ENCODE data around the gene CES1.

The CES1 gene

GRCh38 chr16:55856950-55857349 lies 24.1 kb upstream of the CES1 start:
- no peaks in the 10 kb centered on the region for H3K9me2 ChIP-seq (replicated peaks; ENCODE audit: insufficient read depth, low read length)
- H3K27ac ChIP-seq (ENCODE audit: low read depth, low read length): no peak overlapping the region
- no peaks in the 10 kb centered on the region for H4K20me1 ChIP-seq (ENCODE audit: low read depth, low read length)
- H3K4me2 ChIP-seq (ENCODE audit: low read depth, low read length, poor library complexity, severe bottlenecking): no peak overlapping the region
- no peak for TF ChIP-seq CTCF (IDR thresholded peaks at IDR 0.05; ENCODE audit: insufficient read depth, low read length, poor library complexity, severe bottlenecking)
- TF ChIP-seq EZH2phosphoT487 (conservative IDR thresholded peaks at IDR 0.05; ENCODE audit: low read length): no peak
- no peak overlapping the region for H3K4me3 ChIP-seq (ENCODE audit: insufficient read depth, low read length, poor library complexity, severe bottlenecking)
- H3K9ac ChIP-seq (ENCODE audit: low read length): no peak overlapping the region
- no peaks in the 10 kb centered on the region for H3K9me3 ChIP-seq (ENCODE audit: insufficient read depth, low read length)
- no peak overlapping the region for H2AFZ ChIP-seq (ENCODE audit: low read depth, low read length, severe bottlenecking)
- no peaks in the 10 kb centered on the region for H3K27me3 ChIP-seq (ENCODE audit: low read length)
- no peaks in the 10 kb centered on the region for H3K36me3 ChIP-seq (ENCODE audit: low read length)
- no peaks in the 10 kb centered on the region for H3F3A ChIP-seq (ENCODE audit: insufficient read depth)
- no peaks in the 10 kb centered on the region for H3K79me2 ChIP-seq (ENCODE audit: insufficient read depth, low read length)

- H3F3A ChIP-seq (ENCODE audit: insufficient read depth): no peaks in the 10 kb centered on the region
- TF ChIP-seq CTCF (IDR thresholded peaks at IDR 0.05; ENCODE audit: insufficient read depth, low read length, poor library complexity, severe bottlenecking) (no peak), EZH2phosphoT487 (conservative IDR thresholded peaks at IDR 0.05; ENCODE audit: low read length) (no peak)
- H2AFZ ChIP-seq (ENCODE audit: low read depth, low read length, severe bottlenecking): no peak overlapping the region
- no peaks in the 10 kb centered on the region for H3K9me2 ChIP-seq (replicated peaks; ENCODE audit: insufficient read depth, low read length)
- H4K20me1 ChIP-seq (ENCODE audit: low read depth, low read length): no peaks in the 10 kb centered on the region
- H3K79me2 ChIP-seq (ENCODE audit: insufficient read depth, low read length): no peaks in the 10 kb centered on the region
- no peak overlapping the region for H3K4me2 ChIP-seq (ENCODE audit: low read depth, low read length, poor library complexity, severe bottlenecking)
- no peaks in the 10 kb centered on the region for H3K27me3 ChIP-seq (ENCODE audit: low read length)
- H3K4me3 ChIP-seq (ENCODE audit: insufficient read depth, low read length, poor library complexity, severe bottlenecking): no peak overlapping the region
- no peaks in the 10 kb centered on the region for H3K9me3 ChIP-seq (ENCODE audit: insufficient read depth, low read length)
- H3K9ac ChIP-seq (ENCODE audit: low read length): no peak overlapping the region
- no peaks in the 10 kb centered on the region for H3K36me3 ChIP-seq (ENCODE audit: low read length)
- H3K27ac ChIP-seq (ENCODE audit: low read depth, low read length): no peak overlapping the region
Measured at GRCh38 chr16:55853114-55853513, 20.2 kb upstream of the CES1 start.

DNA sequence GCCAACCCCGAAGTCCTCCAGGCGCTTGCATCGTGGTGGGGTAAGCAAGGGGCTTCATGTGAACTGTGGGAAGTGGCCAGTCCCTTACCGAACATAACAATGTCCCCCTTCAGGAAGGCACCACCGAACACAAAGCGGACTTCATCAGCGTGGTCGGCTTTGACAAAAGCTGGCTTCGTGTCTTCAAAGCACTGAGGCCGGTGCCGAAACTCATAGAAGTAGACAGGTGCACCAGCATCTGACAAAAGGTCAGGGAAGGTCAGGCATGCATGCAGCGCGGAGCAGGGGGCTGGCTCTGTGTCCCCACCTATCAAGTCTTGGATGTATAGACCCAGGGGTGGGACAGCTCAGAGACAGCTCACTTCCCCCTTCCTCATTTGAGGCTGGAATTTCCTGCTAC lies 16.6 kb upstream of the CES1 start:
- H3F3A ChIP-seq (ENCODE audit: insufficient read depth): no peaks in the 10 kb centered on the region
- H3K9me2 ChIP-seq (replicated peaks; ENCODE audit: insufficient read depth, low read length): no peaks in the 10 kb centered on the region
- no peak overlapping the region for H3K9ac ChIP-seq (ENCODE audit: low read length)
- TF ChIP-seq EZH2phosphoT487 (conservative IDR thresholded peaks at IDR 0.05; ENCODE audit: low read length) (no peak), CTCF (IDR thresholded peaks at IDR 0.05; ENCODE audit: insufficient read depth, low read length, poor library complexity, severe bottlenecking) (no peak)
- no peak overlapping the region for H3K4me2 ChIP-seq (ENCODE audit: low read depth, low read length, poor library complexity, severe bottlenecking)
- H3K27me3 ChIP-seq (ENCODE audit: low read length): no peaks in the 10 kb centered on the region
- no peaks in the 10 kb centered on the region for H3K79me2 ChIP-seq (ENCODE audit: insufficient read depth, low read length)
- H3K27ac ChIP-seq (ENCODE audit: low read depth, low read length): no peak overlapping the region
- no peak overlapping the region for H3K4me3 ChIP-seq (ENCODE audit: insufficient read depth, low read length, poor library complexity, severe bottlenecking)
- no peak overlapping the region for H2AFZ ChIP-seq (ENCODE audit: low read depth, low read length, severe bottlenecking)
- no peaks in the 10 kb centered on the region for H3K36me3 ChIP-seq (ENCODE audit: low read length)
- no peaks in the 10 kb centered on the region for H4K20me1 ChIP-seq (ENCODE audit: low read depth, low read length)
- no peaks in the 10 kb centered on the region for H3K9me3 ChIP-seq (ENCODE audit: insufficient read depth, low read length)
